DOHH2 (cell line): ENCODE results near the gene KIF21B.

Source experiments
- CTCF ChIP-seq: fragments of 200-600 bp; sonication (generic); IDR thresholded peaks from one replicate; pipeline ENCODE4 v1.5.1; 2014; ENCODE audit warnings: antibody characterized with exemption, mild to moderate bottlenecking, low read depth, low read length; ENCODE audit not compliant: poor library complexity, severe bottlenecking
- EZH2phosphoT487 ChIP-seq: fragments of 200-600 bp; sonication (generic); IDR thresholded peaks from 2 replicates; pipeline ENCODE4 v1.6.1; 2017; ENCODE audit warnings: borderline replicate concordance, mild to moderate bottlenecking, antibody characterized with exemption, low read length, moderate library complexity, mixed read lengths

- no peak for TF ChIP-seq CTCF
- TF ChIP-seq EZH2phosphoT487: no peak
Observed at GRCh38 chr1:201004154-201004553, 19.4 kb downstream of the KIF21B start.
